ENCODE measurements around the gene CUBN. TPM values are rescaled to one million over a fixed set of nuclear protein-coding genes. Genes with fewer than 3 reads are reported as not detected.

The CUBN gene
- total RNA-seq, 2 donors from 2014 or later = 1.3 to 9.7 TPM

GRCh38 chr10:16811765-16812164 is 317.8 kb downstream of the CUBN start:
- Histone ChIP-seq H3K4me1 (replicated peaks) (no peaks in the 10 kb centered on the region), H3K36me3 (no peaks in the 10 kb centered on the region), H3K27ac (no peak overlapping the region), H3K9me3 (no peaks in the 10 kb centered on the region), H3K27me3 (replicated peaks; ENCODE audit: insufficient read depth) (no peaks in the 10 kb centered on the region), H3K4me3 (no peak overlapping the region)
- intact Hi-C loops (cut with DNase I) = no loop called here
- DNase-seq (ENCODE audit: low spot score) = no peak
- no peak for TF ChIP-seq POLR2A (IDR thresholded peaks at IDR 0.05)
- TF ChIP-seq POLR2AphosphoS5 (IDR thresholded peaks at IDR 0.05) = no peak
- TF ChIP-seq CTCF (IDR thresholded peaks at IDR 0.05) = no peak
- 91% methylated on average over 6 of the region's 6 CpGs for WGBS

- Histone ChIP-seq H3K4me1 (replicated peaks) (no peaks in the 10 kb centered on the region), H3K36me3 (no peaks in the 10 kb centered on the region), H3K4me3 (no peak overlapping the region), H3K27ac (no peak overlapping the region), H3K27me3 (replicated peaks; ENCODE audit: insufficient read depth) (no peaks in the 10 kb centered on the region), H3K9me3 (no peaks in the 10 kb centered on the region)
- TF ChIP-seq POLR2A (IDR thresholded peaks at IDR 0.05) (no peak), CTCF (IDR thresholded peaks at IDR 0.05) (no peak), POLR2AphosphoS5 (IDR thresholded peaks at IDR 0.05) (no peak)
- no peak for DNase-seq (ENCODE audit: low spot score)
- 83% methylated on average over 3 of the region's 3 CpGs for WGBS
- intact Hi-C loops (cut with DNase I) = no loop called here
Measured at GRCh38 chr10:16811292-16811691, 318.3 kb downstream of the CUBN start.

GRCh38 chr10:16809074-16809718 is 320.4 kb downstream of the CUBN start:
- intact Hi-C loops (cut with DNase I) = no loop called here
- Histone ChIP-seq H3K9me3 (no peaks in the 10 kb centered on the region), H3K36me3 (no peaks in the 10 kb centered on the region), H3K27me3 (replicated peaks; ENCODE audit: insufficient read depth) (no peaks in the 10 kb centered on the region), H3K4me3 (no peak overlapping the region), H3K4me1 (replicated peaks) (no peaks in the 10 kb centered on the region), H3K27ac (no peak overlapping the region)
- no peak for DNase-seq (ENCODE audit: low spot score)
- no peak for TF ChIP-seq POLR2AphosphoS5 (IDR thresholded peaks at IDR 0.05)
- TF ChIP-seq CTCF (IDR thresholded peaks at IDR 0.05) = peak in 2 of 4 experiments; percentile 21 to 30
- TF ChIP-seq POLR2A (IDR thresholded peaks at IDR 0.05) = no peak
- WGBS = 91% methylated on average over 6 of the region's 6 CpGs

- whole genome bisulfite sequencing = 86% methylated on average over 4 of the region's 4 CpGs
- Histone ChIP-seq H3K4me3 (no peak overlapping the region), H3K4me1 (replicated peaks) (no peaks in the 10 kb centered on the region), H3K9me3 (no peaks in the 10 kb centered on the region), H3K27me3 (replicated peaks; ENCODE audit: insufficient read depth) (no peaks in the 10 kb centered on the region), H3K36me3 (no peaks in the 10 kb centered on the region), H3K27ac (no peak overlapping the region)
- DNase-seq (ENCODE audit: low spot score) = no peak
- no peak for TF ChIP-seq POLR2AphosphoS5 (IDR thresholded peaks at IDR 0.05)
- TF ChIP-seq POLR2A (IDR thresholded peaks at IDR 0.05) = no peak
- TF ChIP-seq CTCF (IDR thresholded peaks at IDR 0.05) = no peak
- intact Hi-C loops (cut with DNase I) = no loop called here
Measured at GRCh38 chr10:16804123-16804522, 325.5 kb downstream of the CUBN start.

- H3K36me3 ChIP-seq = no peaks in the 10 kb centered on the region
- no peaks in the 10 kb centered on the region for H3K27me3 ChIP-seq (replicated peaks; ENCODE audit: insufficient read depth)
- no peak overlapping the region for H3K27ac ChIP-seq
- no peaks in the 10 kb centered on the region for H3K4me1 ChIP-seq (replicated peaks)
- TF ChIP-seq CTCF (IDR thresholded peaks at IDR 0.05) (no peak), POLR2A (IDR thresholded peaks at IDR 0.05) (no peak), POLR2AphosphoS5 (IDR thresholded peaks at IDR 0.05) (no peak)
- no peaks in the 10 kb centered on the region for H3K9me3 ChIP-seq
- WGBS = 22% methylated on average over 2 of the region's 2 CpGs
- no peak overlapping the region for H3K4me3 ChIP-seq
- no peak for DNase-seq (ENCODE audit: low spot score)
- intact Hi-C loops (cut with DNase I) = no loop called here
Measured at GRCh38 chr10:16803464-16803863, 326.1 kb downstream of the CUBN start.

Measured in prostate gland (tissue), 2 donors.